K562 (cell line): ENCODE data around the gene DENND1A. TPM values are rescaled to one million over a fixed set of nuclear protein-coding genes. Genes with fewer than 3 reads are reported as not detected.

Experiments
- ATAC-seq: fragments of 200-7000 bp; cut with Tn5 transposase; 3 replicates; pipeline ENCODE4 v1.9.1; 2020; ENCODE audit warnings: moderate library complexity
- BruUV-seq: library from RNA; stranded (reverse); fragments of 400-500 nt; replicated peaks from 2 replicates; lab custom pipeline; 2021; lab: Mats Ljungman, UMichigan
- CTCF ChIA-PET: fragments of 300-600 bp; formaldehyde crosslinking; extraction: SDS; loops from one replicate; lab custom pipeline; 2021; ENCODE audit warnings: low intra/inter-chr PET ratio; lab: Yijun Ruan, JAX
- POLR2A ChIA-PET: fragments of 300-600, 350-650 bp; sonication (Branson Sonifier 250); formaldehyde crosslinking; extraction: SDS; loops from one replicate; lab custom pipeline; 2021; ENCODE audit warnings: antibody characterized with exemption, inconsistent platforms; lab: Yijun Ruan, JAX
- DNase-seq, 4 experiments: peaks; one replicate each; pipeline versions ENCODE4 v3.0.0 to v3.0.0-alpha.2; 2011 to 2018; ENCODE audit warnings: low spot score in 3 of 4, mixed read lengths in 3 of 4; ENCODE audit errors: extremely low read depth in 1 of 4
- FAIRE-seq: peaks from 2 replicates; lab custom pipeline; 2011; peaks lifted over from hg19 to GRCh38; lab: Jason Lieb, UNC
- H2AFZ ChIP-seq: 2 replicates; pipeline ENCODE4 v1.6.0; 2011; ENCODE audit warnings: low read depth, low read length, control low read depth, inconsistent platforms
- H3K27ac ChIP-seq: fragments of 200-600 bp; 3 replicates; pipeline ENCODE4 v1.8.0; 2011; ENCODE audit warnings: low read depth, mild to moderate bottlenecking, control low read depth, inconsistent platforms, low read length, moderate library complexity, mixed read lengths; ENCODE audit errors: extremely low read depth
- H3K27me3 ChIP-seq, 2 experiments: fragments of 300-600 bp in 1 of 2; 2 replicates in 1 of 2; 3 replicates in 1 of 2; pipeline versions ENCODE4 v1.6.0 to v1.8.0; 2011; ENCODE audit warnings: inconsistent platforms in 2 of 2, low read length in 2 of 2, mild to moderate bottlenecking in 1 of 2, mixed read lengths in 1 of 2, moderate library complexity in 1 of 2; ENCODE audit not compliant: control insufficient read depth in 2 of 2, insufficient read depth in 2 of 2
- H3K36me3 ChIP-seq: fragments of 300-600 bp; 3 replicates; pipeline ENCODE4 v1.8.0; 2011; ENCODE audit warnings: mild to moderate bottlenecking, low read length, inconsistent platforms; ENCODE audit not compliant: control insufficient read depth, insufficient read depth
- H3K4me1 ChIP-seq, 2 experiments: fragments of 200-600 bp in 1 of 2; replicated peaks in 1 of 2; 2 replicates in 1 of 2; 3 replicates in 1 of 2; pipeline versions ENCODE4 v1.5.1 to v1.8.0; 2011; ENCODE audit warnings: inconsistent platforms in 2 of 2, low read length in 2 of 2, mild to moderate bottlenecking in 1 of 2, mixed read lengths in 1 of 2, moderate library complexity in 1 of 2; ENCODE audit not compliant: control insufficient read depth in 2 of 2, insufficient read depth in 2 of 2
- H3K4me2 ChIP-seq: 2 replicates; pipeline ENCODE4 v1.6.1; 2011; ENCODE audit warnings: low read length, control low read depth, inconsistent platforms, mixed read lengths; ENCODE audit not compliant: insufficient read depth
- H3K4me3 ChIP-seq: fragments of 200-600 bp; sonication (generic), shearing (Covaris generic); 2 replicates; pipeline ENCODE4 v1.5.1; 2016; ENCODE audit warnings: control low read depth, inconsistent platforms
- H3K79me2 ChIP-seq: fragments of 200-600 bp; 3 replicates; pipeline ENCODE4 v1.8.0; 2011; ENCODE audit warnings: low read length, inconsistent platforms; ENCODE audit not compliant: control insufficient read depth, insufficient read depth
- H3K9ac ChIP-seq, 2 experiments: 2 replicates each; pipeline versions ENCODE4 v1.6.0 to v1.6.1; 2011; ENCODE audit warnings: low read depth in 2 of 2, low read length in 2 of 2, control low read depth in 1 of 2, inconsistent platforms in 1 of 2, mild to moderate bottlenecking in 1 of 2, mixed read lengths in 1 of 2; ENCODE audit not compliant: insufficient read depth in 1 of 2
- H3K9me1 ChIP-seq: one replicate; pipeline ENCODE4 v1.6.0; 2011; ENCODE audit warnings: inconsistent platforms, mild to moderate bottlenecking, low read length, moderate library complexity; ENCODE audit not compliant: control insufficient read depth, insufficient read depth
- H3K9me3 ChIP-seq: replicated peaks from 2 replicates; pipeline ENCODE4 v1.5.1; 2011; ENCODE audit warnings: low read depth, low read length, inconsistent platforms; ENCODE audit not compliant: control insufficient read depth, insufficient read depth
- H4K20me1 ChIP-seq: replicated peaks from 2 replicates; pipeline ENCODE4 v1.6.1; 2011; ENCODE audit warnings: low read length, inconsistent platforms, mixed read lengths; ENCODE audit not compliant: control insufficient read depth, insufficient read depth
- ATF4 ChIP-seq: fragments of 450-650 bp; formaldehyde crosslinking; IDR thresholded peaks from 2 replicates; pipeline ENCODE4 v1.4.0; 2022; ENCODE audit warnings: mild to moderate bottlenecking, moderate library complexity
- ETV5 ChIP-seq: sonication (generic); formaldehyde crosslinking; IDR thresholded peaks from 2 replicates; pipeline ENCODE4 v1.4.0; 2020; ENCODE audit warnings: low read depth, mild to moderate bottlenecking, missing genetic modification reagents
- GABPA ChIP-seq: fragments of 200-800 bp; sonication (Bioruptor generic); conservative IDR thresholded peaks from 2 replicates; pipeline ENCODE4 v1.6.1; 2016; ENCODE audit warnings: low read depth, missing genetic modification characterization, missing compliant biosample characterization
- KDM2B ChIP-seq: fragments of 250-450 bp; sonication (Bioruptor Pico); IDR thresholded peaks from 2 replicates; pipeline ENCODE4 v1.8.0; 2021; ENCODE audit warnings: mild to moderate bottlenecking, moderate library complexity
- NFYB ChIP-seq: IDR thresholded peaks from 2 replicates; pipeline ENCODE4 v1.6.1; 2011; ENCODE audit warnings: mild to moderate bottlenecking, moderate library complexity; ENCODE audit not compliant: insufficient read length; ENCODE audit errors: extremely low read depth
- OTX1 ChIP-seq: fragments of 450-650 bp; formaldehyde crosslinking; IDR thresholded peaks from 2 replicates; pipeline ENCODE4 v1.4.0; 2022; ENCODE audit warnings: mild to moderate bottlenecking
- PRDM10 ChIP-seq: fragments of 450-650 bp; IDR thresholded peaks from 2 replicates; pipeline ENCODE4 v1.6.1; 2018; ENCODE audit not compliant: partially characterized antibody
- ZBTB11 ChIP-seq, 3 experiments: fragments of 200-800 bp in 1 of 3; fragments of 250-450 bp in 1 of 3; fragments of 450-650 bp in 1 of 3; sonication (Bioruptor Pico) in 1 of 3; sonication (Bioruptor generic) in 1 of 3; formaldehyde crosslinking in 1 of 3; IDR thresholded peaks; 2 replicates each; pipeline versions ENCODE4 v1.6.1 to v1.8.0; 2016 to 2022; ENCODE audit warnings: mild to moderate bottlenecking in 2 of 3, missing genetic modification characterization in 2 of 3, missing compliant biosample characterization in 1 of 3, moderate library complexity in 1 of 3
- ZNF143 ChIP-seq: sonication (generic); formaldehyde crosslinking; IDR thresholded peaks from 2 replicates; pipeline ENCODE4 v1.9.0; 2022; ENCODE audit warnings: mild to moderate bottlenecking, missing genetic modification reagents
- ZNF23 ChIP-seq: fragments of 250-450 bp; sonication (Bioruptor Pico); IDR thresholded peaks from 2 replicates; pipeline ENCODE4 v1.4.0; 2020; ENCODE audit warnings: mild to moderate bottlenecking
- WGBS: fragments of 100-300 bp; shearing (Covaris generic); methylation state at CpG from one replicate; pipeline ENCODE4 v1.1.6; 2016; ENCODE audit warnings: low coverage, mixed read lengths; ENCODE audit not compliant: insufficient coverage; ENCODE audit errors: missing lambda C conversion rate; 5-methylcytosine and 5-hydroxymethylcytosine counted together
- in situ Hi-C: fragments of 300-500 bp; cut with MboI; formaldehyde crosslinking; loops from 4 replicates; pipeline ENCODE4 v1.15.0; 2018; ENCODE audit warnings: inconsistent platforms, mixed read lengths
- intact Hi-C: fragments of 100-400 bp; cut with micrococcal nuclease; formaldehyde crosslinking; loops from 2 replicates; pipeline ENCODE4 v1.14.2; 2022
- polyA plus RNA-seq, 8 experiments: library from polyadenylated mRNA; depleted of rRNA in 4 of 8; stranded (reverse) in 5 of 8; unstranded in 3 of 8; fragments of >200 nt; fragmentation: Nextera tagmentation in 2 of 8; fragmentation: Illumina TruSeq in 1 of 8; extraction: Ambion mirVana in 2 of 8; extraction: Trizol in 1 of 8; gene quantifications; 2 replicates each; pipeline versions ENCODE4 v1.2.1 to v1.2.3, GENCODE V29; 2011 to 2014; ENCODE audit warnings: inconsistent platforms in 1 of 8, missing spikeins in 1 of 8
- total RNA-seq, 7 experiments: library from RNA; depleted of rRNA in 6 of 7; stranded (reverse); fragments of >200 nt in 6 of 7; fragmentation: Illumina TruSeq in 2 of 7; extraction: Trizol in 2 of 7; gene quantifications; 2 replicates each; pipeline versions ENCODE4 v1.2.1 to v1.2.3, GENCODE V29; 2011 to 2021; ENCODE audit warnings: low replicate concordance in 1 of 7

DENND1A gene
- total and polyA plus RNA-seq, 9 of the 15 experiments (the other 6 are each of a cell fraction or from before 2014, with no cell fraction given) = 7.6 to 29.5 (median 15.7) TPM

- Histone ChIP-seq H2AFZ (no peak overlapping the region), H3K36me3 (peaks cover 17% of the 10 kb centered on the region; the same call in 2 of the 3 replicates), H3K4me2 (no peak overlapping the region), H3K27me3 (no peaks in the 10 kb centered on the region), H3K79me2 (peaks cover 8% of the 10 kb centered on the region; the same call in 1 of the 3 replicates), H3K4me3 (no peak overlapping the region), H3K9ac (no peak overlapping the region), H3K4me1 (no peaks in the 10 kb centered on the region), H3K9me3 (no peaks in the 10 kb centered on the region)
- DNase-seq = no peak
- no TSS peak for BruUV-seq
- POLR2A ChIA-PET = no interaction called here
- WGBS = 35% methylated on average over 3 of the region's 3 CpGs
- CTCF ChIA-PET = no interaction called here
- no peak for FAIRE-seq
- in situ Hi-C loops = no loop called here
- TF ChIP-seq OTX1 = no peak
- TF ChIP-seq NFYB = no peak
- no peak for TF ChIP-seq ZNF143 (CRISPR knock-in tag)
- TF ChIP-seq ATF4 (CRISPR knock-in tag) = no peak
- TF ChIP-seq ZBTB11 (CRISPR knock-in tag; IDR thresholded peaks at IDR 0.05) = no peak
- TF ChIP-seq KDM2B (CRISPR knock-in tag) = no peak
- no peak for TF ChIP-seq ETV5
- no peak for TF ChIP-seq GABPA
- TF ChIP-seq PRDM10 = no peak
- TF ChIP-seq ZNF23 (CRISPR knock-in tag) = no peak
- TF ChIP-seq, all 486 proteins: peak for 0
- no peaks in the 10 kb centered on the region for H3K9me1 ChIP-seq
- H4K20me1 ChIP-seq = no peaks in the 10 kb centered on the region
- ATAC-seq = no peak
- intact Hi-C loops = no loop called here
- no peak overlapping the region for H3K27ac ChIP-seq
Observed at GRCh38 chr9:123880420-123880819, 49.5 kb downstream of the DENND1A start.
